MV-4-11 (cell line): ENCODE measurements around the gene DDX17.

Experiments used
- DNase-seq: peaks from one replicate; lab custom pipeline; 2025; lab: John Stamatoyannopoulos, UW

Gene DDX17

DNA sequence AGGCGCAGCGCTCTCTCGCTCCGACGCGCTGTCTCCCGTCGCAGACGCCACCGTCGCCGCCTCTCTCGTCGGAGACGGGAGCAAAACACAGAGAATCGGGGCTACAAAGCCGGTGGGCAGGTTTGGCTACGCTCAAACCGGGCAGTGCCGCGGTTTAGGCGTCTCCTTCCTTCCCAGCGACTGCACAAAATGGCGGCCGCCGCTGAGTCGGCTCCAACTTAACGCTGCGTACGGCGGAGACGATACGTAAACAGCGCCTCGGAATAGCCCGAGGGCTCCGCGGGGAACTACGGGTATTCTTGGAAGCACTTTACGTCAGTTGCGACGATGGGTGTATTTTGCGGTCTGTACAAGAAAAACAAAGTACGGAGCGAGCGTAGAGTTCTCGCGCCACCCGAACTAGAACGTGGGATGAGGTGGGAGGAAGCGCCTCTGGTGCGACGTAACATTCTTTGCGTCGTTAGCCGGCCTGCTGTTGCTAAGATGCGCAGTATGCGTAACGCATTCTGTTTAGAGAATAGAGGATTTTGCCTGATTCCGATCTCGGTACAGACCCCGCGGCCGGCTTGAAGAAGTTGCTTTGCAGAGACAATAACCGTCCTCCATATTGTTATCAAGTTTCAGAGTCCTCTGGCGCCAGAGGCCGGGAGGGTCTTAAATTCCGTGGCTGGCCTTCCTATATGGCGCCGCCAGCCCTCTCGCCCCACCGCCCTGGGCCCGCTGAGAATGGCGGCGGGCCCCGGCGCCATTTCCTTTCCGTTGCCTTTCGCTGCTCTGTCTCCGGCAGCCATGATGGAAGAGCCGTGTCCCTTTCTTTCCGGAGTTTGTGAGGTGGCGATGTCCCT lies at the start of gene DDX17:
Gene DDX17 (minus strand): TSS at position 194 of the 845 bp plus-strand sequence.
- DNase-seq, result peak; percentile 96

DNA sequence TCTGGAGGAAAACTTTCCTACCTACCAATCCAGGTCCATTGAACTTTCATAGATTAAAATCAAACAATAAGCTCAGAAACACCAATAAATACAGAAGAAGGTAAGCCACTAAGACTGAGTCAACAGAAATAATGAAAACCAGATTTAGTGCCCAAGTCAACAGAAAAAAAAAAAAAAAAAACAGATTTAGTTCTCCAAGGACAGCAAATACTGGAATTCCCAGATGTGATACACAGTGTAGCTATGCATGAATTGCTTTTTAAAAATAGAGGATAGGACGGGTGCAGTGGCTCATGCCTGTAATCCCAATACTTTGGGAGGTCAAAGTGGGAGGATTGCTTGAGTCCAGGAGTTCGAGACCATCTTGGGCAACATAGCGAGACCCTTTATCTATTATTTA lies 48.2 kb upstream of the DDX17 start:
- no peak for DNase-seq

DNA sequence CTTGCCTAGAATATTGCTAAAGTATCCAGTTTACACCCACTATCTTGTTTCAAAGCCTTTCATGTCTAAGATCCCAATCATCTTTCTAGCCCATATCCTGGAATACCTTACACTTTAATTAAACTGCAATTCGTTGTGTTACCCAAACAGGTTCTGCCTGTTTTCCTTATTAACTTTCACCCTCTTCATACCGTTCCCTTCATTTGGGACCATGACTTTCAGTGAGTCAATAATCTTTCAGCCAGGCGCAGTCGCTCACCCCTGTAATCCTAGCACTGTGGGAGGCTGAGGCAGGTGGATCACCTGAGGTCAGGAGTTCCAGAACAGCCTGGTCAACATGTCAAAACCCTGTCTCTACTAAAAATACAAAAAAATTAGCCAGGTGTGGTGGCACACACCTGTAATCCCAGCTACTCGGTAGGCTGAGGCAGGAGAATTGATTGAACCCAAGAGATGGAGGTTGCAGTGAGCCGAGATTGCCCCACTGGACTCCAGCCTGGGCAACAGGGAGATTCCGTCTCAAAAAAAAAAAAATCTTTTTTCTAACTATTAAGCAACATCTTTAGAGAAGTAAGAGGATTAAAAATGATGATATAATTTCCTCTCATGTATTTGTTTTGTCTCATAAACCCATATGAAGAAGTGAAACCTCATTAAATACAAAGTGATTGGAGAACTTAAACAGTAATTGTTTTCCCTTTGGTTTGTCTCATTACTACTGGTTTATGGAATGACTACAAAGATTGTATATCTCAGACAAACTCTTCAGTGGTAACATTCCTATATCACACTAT lies 43.2 kb upstream of the DDX17 start:
- DNase-seq, result peak; percentile 94

GRCh38 chr22:38540701-38541100 lies 34.6 kb upstream of the DDX17 start:
- no peak for DNase-seq

DNA sequence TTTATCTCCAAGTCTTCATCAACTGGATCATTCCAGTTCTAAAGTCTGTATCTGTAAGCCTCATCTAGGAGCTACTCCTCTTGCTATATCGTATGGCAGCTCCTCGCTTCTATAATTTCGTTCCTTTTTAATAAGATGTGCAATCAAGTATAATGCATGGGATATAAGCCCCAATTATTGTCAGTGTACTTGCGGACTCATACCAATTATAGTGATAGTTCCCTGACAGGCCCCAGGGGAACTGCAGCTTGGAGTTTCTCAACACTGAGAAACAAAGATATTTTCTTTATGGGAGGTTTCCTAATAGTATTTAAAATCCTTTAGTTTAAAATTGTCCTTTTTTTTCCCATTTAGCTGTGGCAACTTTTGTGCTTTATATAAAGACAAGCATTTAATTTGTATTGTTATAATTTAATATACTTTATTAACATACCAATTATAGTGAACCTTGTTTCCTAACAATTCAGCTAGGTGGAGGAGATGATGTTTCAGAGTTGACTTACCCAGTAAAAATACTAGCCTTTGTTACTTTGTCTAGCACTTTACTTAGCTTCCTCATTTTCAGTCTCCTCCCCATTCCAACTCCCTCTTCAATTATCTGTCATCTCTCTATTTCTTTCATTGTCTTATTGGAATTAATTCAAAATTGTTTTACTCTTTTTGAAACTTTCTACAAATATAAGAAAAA lies 25.3 kb upstream of the DDX17 start:
- peak; percentile 62 for DNase-seq

DNA sequence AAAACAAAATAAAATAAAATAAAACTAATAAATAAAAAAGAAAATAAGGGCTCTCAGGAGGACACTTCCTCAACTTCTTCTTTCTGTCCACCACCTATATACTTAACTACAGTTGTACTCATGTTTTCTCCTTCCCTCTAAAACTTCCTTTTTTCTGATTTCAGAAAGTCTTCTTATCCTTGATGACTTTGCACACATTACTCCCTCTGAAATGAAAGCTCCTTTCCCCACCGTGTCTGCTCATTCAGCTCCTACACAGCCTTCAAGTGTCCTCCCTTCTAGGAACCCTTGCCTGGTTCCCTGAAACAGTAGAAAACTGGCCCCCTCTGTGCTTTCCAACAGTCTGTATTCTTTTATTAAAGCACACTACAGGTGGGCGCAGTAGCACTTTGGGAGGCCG lies 18.3 kb upstream of the DDX17 start:
- peak; percentile 45 for DNase-seq

DNA sequence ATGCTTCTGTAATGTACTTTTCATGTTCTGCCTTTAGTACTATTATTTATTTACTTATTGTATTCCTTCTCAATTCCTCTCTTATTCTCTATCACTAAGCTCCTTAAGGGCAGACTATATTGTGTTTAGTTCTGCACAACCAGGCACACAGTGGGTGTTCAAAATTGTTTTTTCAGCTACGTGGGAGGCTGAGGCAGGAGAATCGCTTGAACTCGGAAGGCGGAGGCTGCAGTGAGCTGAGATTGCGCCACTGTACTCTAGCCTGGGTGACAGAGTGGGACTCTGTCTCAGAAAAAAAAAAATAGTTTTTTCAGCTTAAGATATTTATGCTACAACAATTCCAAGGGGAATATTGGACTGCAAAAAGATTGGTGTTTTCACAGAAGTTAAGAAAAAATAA lies 17.4 kb upstream of the DDX17 start:
- DNase-seq, result no peak

- no peak for DNase-seq
Measured at GRCh38 chr22:38523029-38523428, 16.9 kb upstream of the DDX17 start.

DNA sequence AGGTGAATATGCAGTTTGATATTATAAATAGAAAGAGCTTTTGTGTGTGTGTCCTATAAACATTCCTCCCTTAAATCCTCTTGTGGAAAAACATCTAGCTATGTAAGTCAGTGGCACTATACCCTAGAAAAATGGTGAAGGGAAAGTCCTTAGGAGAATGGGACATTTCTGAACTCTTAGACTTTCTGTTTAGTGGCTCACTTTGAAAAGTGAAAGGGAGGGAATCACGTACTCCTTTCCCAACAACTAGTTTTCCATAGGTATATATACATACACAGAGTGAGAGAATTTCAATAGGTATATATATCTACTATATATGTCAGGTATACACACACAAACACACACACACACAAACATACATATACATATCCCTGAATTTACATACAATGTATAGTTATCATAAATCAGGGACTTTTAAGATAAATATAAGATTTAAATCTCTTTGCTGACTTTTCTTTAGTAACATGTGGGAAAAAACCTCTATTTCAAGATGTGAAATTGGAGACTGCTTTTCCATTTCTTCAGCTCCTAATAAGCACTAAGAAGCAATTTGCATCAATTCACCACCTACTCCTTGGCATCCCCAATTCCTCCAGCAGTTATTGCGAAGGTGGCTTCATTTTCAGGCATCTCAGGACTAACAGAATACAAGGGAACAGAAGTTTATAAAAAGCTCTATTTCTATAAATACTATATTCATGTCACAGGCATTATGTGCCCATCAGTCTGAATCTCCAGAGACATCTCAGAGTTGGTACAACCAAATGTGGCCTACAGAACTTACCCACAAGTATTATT lies 13.5 kb upstream of the DDX17 start:
- DNase-seq, result no peak

- no peak for DNase-seq
Measured at GRCh38 chr22:38518620-38519019, 12.5 kb upstream of the DDX17 start.

DNA sequence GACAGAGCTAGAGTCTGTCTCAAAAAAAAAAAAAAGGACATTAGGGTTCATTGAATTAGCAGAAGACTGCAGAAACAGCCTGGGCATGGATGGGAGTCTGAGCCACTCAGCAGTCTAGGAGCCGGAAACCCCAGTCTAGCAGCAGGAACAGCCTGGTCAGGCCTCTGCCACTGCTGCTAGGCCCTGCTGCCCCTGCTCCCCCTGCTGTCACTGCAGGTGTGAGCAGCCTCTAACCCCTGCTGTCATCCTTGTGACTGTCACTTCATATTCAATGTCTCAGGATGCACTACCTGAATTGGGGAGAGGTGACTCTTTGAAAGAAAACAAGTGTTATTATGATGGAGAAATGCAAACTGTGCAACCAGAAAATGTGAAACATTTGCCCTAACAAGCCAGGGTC lies 7.0 kb upstream of the DDX17 start:
- no peak for DNase-seq

GRCh38 chr22:38510416-38510970 lies 4.4 kb upstream of the DDX17 start:
- DNase-seq, result no peak

- DNase-seq, result no peak
Measured at GRCh38 chr22:38505541-38506117, 482 bp downstream of the DDX17 start.

GRCh38 chr22:38504731-38505540 lies 1.2 kb downstream of the DDX17 start:
- DNase-seq, result peak; percentile 47

DNA sequence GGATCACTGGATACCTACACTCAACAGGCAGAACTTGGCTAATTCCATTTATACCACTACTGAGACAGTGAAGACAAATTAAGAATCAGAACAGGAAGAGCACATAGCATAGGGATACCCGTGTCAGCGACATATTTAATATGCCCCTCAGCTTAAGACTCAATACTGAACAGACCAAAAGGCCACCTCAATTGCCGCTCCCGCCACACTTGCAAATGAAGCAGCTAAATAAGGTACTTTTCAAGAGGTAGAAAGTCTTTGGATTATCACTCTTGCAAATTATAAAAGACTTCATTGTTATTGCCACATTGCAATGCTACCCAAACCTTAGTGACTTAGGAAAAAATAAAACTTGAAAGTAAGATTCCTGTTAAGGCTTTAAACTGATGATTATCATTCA lies 3.1 kb downstream of the DDX17 start:
- no peak for DNase-seq

DNA sequence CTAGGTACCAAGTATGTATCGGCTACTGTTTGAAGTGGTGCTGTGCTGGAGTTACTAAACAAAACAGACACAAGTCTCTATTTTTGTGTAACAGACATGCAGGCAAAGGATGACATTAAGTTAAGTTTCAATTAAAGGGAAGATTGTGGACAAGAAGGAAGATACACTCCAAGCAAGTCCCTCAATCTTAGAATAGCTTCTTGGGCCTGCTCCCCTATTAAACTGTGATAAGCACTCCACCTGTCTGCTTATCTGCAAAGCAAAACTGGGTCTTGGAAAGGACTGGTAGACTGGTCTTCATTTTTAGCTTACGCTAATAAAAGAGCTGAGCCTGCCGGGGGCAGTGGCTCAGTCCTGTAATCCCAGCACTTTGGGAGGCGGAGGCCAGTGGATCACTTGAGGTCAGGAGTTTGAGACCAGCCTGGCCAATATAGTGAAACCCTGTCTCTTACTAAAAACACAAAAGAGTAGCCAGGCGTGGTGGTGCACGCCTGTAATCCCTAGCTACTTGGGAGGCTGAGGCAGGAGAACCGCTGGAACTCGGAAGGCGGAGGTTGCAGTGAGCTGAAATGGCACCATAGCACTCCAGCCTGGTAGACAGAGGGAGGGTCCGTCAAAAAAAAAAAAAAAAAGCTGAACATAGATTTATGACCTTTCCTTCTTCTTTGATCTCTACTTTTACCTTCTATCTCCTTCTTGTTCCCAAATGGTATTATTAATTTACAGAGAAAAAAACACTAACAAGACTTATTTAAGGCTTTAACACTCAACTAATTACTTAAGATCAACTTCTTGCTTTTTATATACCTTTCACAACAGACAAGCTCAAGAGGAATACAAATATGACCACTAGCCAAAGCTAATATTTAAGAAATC lies 4.1 kb downstream of the DDX17 start:
- no peak for DNase-seq

GRCh38 chr22:38497869-38498268 lies 8.2 kb downstream of the DDX17 start:
- DNase-seq, result no peak

- DNase-seq, result no peak
Measured at GRCh38 chr22:38494939-38495338, 11.2 kb downstream of the DDX17 start.

GRCh38 chr22:38494498-38494897 lies 11.6 kb downstream of the DDX17 start:
- no peak for DNase-seq
